ENCODE results near the gene MITD1.
"Not testable (repeated sequence)": the region's sequence is repeated elsewhere in the genome, so short reads cannot be mapped to it uniquely, and the experiment has no call there.

Gene MITD1

GRCh38 chr2:99154643-99155536 is 26.0 kb downstream of the MITD1 start, which contains the start of the genes LIPT1 and TSGA10:
TSS of gene LIPT1 (plus strand) at chr2:99154967. CDS start at chr2:99161958, 6,991 bp downstream.
TSS of gene TSGA10 (minus strand) at chr2:99154942. CDS start at chr2:99109439, 45,503 bp downstream.
- DNase-seq, result peak; percentile 31

GRCh38 chr2:99153921-99154604 is 26.8 kb downstream of the MITD1 start:
- no peak for DNase-seq

- no peak for DNase-seq
Measured at GRCh38 chr2:99152199-99152895, 28.5 kb downstream of the MITD1 start.

- no peak for DNase-seq
Measured at GRCh38 chr2:99150706-99151105, 30.2 kb downstream of the MITD1 start.

GRCh38 chr2:99141110-99142108 is 39.4 kb downstream of the MITD1 start, which contains the start of gene C2orf15:
TSS of gene C2orf15 (plus strand) at chr2:99141707. CDS start at chr2:99150559, 8,852 bp downstream.
- DNase-seq, result peak; percentile 90

GRCh38 chr2:99140860-99141109 is 40.1 kb downstream of the MITD1 start:
- no peak for DNase-seq

- no peak for DNase-seq
Measured at GRCh38 chr2:99140056-99140859, 40.6 kb downstream of the MITD1 start.

GRCh38 chr2:99139003-99139402 is 41.9 kb downstream of the MITD1 start:
- DNase-seq, result no peak

GRCh38 chr2:99135044-99135556 is 45.8 kb downstream of the MITD1 start:
- not testable (repeated sequence) for DNase-seq

- DNase-seq, result no peak
Measured at GRCh38 chr2:99127981-99128380, 52.9 kb downstream of the MITD1 start.
